GM13977 (cell line): Measurements from ENCODE around the gene SCN5A.

Experiments
- DNase-seq: peaks from one replicate; pipeline ENCODE4 v3.0.0; 2012; ENCODE audit warnings: low spot score
- in situ Hi-C: fragments of 300-500 bp; cut with MboI; formaldehyde crosslinking; loops from one replicate; pipeline ENCODE4 v1.12.0; 2022; ENCODE audit warnings: low sequenced_read_pairs, low pct_unique_long_range_greater_than_20kb, mixed read lengths, inconsistent platforms; ENCODE audit not compliant: unreplicated experiment
- TF ChIP-seq, protein P1 (sequence below): IDR thresholded peaks from 2 replicates; pipeline ENCODE4 v1.5.1; 2012; ENCODE audit warnings: mild to moderate bottlenecking, control low read depth; ENCODE audit not compliant: insufficient read depth; ENCODE audit errors: extremely low read depth, missing control alignments

Gene SCN5A

DNA sequence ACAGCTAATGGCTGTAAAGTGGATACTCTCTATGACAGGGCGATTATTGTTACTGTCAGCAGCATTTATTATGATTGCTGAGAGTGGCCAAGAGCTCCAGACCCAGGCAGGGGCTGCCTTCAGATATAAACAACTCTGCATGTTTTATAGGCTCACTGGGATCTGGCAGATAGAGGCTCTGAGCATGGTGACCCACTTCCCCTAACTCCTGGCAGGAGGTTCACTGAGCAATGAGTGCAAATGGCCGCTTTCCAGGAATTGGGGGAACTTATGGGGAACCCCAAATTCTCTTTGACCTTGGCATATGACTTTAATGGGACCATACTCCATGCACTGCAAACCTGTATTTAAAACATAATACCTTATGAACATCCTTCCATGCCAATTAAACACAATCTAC, 59.0 kb downstream of the SCN5A start:
- TF ChIP-seq, protein P1, sequence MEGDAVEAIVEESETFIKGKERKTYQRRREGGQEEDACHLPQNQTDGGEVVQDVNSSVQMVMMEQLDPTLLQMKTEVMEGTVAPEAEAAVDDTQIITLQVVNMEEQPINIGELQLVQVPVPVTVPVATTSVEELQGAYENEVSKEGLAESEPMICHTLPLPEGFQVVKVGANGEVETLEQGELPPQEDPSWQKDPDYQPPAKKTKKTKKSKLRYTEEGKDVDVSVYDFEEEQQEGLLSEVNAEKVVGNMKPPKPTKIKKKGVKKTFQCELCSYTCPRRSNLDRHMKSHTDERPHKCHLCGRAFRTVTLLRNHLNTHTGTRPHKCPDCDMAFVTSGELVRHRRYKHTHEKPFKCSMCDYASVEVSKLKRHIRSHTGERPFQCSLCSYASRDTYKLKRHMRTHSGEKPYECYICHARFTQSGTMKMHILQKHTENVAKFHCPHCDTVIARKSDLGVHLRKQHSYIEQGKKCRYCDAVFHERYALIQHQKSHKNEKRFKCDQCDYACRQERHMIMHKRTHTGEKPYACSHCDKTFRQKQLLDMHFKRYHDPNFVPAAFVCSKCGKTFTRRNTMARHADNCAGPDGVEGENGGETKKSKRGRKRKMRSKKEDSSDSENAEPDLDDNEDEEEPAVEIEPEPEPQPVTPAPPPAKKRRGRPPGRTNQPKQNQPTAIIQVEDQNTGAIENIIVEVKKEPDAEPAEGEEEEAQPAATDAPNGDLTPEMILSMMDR = no peak
- in situ Hi-C loops = no loop called here

DNA sequence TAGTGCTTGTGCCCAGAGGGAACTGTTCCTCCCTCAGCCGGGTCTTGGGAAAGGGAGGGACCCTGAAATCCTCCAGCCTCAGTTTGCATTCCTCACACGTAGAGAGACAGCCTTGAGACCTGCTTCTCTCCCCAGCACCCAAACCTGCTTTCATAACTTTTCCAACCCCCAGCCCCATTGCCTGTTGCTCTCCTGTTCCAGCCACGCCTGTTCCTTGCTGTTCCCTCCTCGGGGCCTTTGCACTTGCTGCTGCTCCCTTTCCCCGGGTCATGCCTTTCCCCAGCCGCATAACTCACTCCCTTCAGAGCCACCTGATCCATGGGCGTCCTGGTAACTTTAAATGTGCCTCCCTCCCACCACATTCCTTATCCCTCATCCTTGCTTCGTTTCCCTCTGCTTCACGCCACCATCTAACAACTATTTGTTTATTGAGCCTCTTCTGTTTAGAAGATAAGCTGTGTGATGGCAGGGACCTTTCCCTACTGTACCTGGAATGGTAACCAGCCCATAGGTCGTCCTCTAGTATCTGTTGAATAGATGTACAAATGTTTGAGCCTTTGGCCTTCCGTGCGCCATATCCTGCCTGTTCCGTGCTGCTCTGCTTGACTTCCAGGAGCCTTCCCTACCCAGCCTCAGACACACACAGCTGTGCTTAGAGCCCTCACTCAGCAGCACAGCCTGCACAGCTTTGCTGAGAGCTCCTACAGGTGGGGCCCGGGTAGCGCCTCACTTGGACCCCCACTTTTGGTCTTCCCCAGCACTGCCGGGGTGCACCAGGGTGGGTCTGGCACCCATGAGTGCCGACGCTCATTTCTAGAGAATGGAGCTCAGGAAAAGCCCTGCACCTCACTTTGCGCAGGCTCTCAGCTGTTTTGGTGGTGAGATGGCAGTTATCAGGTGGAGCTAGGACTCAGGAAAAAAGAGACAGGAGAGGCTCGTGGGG, 60.2 kb downstream of the SCN5A start:
- in situ Hi-C loops = no loop called here
- no peak for DNase-seq
- TF ChIP-seq, protein P1 = no peak

More for the DNA sequence above, 59.0 kb downstream of the SCN5A start:
- DNase-seq = no peak

DNA sequence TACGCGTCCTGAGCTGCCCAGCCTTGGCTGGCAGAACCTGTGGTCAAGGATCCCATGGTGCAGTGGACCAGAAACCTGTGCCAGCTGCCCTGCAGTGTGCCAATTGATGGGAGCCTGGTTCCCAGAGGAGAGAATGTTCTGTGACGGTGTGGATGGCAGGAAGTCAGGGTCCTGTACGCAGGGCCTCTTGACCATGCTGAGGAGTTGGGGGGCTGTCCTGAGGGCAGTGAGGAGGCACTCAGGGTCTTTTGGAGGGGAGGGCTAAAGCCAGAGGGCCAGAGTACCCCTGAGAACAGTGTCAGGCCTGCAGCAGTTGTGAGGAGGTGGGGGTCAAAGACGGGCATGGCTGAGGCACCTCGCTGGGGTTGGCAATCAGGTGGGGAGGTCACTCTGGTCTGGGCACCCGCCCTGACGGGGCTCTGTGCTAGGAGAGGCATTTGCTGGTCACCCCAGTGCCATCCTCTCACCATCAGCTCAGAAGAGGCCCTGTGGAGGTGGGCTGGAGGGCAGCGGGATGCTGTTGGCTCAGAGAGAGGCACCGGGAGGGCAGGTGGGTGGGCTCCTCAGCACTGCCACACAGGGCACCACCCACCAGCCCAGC, 61.0 kb downstream of the SCN5A start:
- TF ChIP-seq, protein P1 = no peak
- DNase-seq = no peak
- in situ Hi-C loops = no loop called here

DNA sequence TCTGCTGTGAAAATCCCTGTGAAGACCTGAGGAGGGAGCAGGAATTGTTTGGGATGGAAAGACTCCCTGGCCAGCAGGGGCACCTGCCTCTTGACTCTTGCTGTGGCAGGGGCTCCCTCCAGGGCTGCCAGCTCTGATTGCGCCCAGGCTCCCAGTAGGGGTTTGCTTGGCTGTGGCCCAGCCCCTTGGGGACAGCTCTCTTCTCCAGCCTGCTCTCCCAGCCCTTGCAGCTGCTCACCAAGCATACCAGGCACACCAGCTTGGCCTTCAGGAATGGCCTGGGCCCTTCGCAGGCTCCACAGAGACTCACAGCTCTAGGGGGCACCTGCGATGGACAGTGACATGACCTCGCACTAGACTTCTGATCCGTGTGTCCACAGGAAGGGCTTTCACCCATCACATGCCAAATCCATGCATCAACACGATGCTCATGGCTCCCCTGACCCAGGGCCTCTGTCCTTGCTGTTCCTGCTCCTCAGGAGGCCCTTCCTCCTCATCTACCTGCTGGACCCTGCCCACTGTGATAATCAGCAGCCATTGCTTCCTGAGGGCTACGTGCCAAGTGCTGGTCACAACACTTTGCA, 61.8 kb downstream of the SCN5A start:
- no peak for DNase-seq
- TF ChIP-seq, protein P1 = no peak
- in situ Hi-C loops = no loop called here

DNA sequence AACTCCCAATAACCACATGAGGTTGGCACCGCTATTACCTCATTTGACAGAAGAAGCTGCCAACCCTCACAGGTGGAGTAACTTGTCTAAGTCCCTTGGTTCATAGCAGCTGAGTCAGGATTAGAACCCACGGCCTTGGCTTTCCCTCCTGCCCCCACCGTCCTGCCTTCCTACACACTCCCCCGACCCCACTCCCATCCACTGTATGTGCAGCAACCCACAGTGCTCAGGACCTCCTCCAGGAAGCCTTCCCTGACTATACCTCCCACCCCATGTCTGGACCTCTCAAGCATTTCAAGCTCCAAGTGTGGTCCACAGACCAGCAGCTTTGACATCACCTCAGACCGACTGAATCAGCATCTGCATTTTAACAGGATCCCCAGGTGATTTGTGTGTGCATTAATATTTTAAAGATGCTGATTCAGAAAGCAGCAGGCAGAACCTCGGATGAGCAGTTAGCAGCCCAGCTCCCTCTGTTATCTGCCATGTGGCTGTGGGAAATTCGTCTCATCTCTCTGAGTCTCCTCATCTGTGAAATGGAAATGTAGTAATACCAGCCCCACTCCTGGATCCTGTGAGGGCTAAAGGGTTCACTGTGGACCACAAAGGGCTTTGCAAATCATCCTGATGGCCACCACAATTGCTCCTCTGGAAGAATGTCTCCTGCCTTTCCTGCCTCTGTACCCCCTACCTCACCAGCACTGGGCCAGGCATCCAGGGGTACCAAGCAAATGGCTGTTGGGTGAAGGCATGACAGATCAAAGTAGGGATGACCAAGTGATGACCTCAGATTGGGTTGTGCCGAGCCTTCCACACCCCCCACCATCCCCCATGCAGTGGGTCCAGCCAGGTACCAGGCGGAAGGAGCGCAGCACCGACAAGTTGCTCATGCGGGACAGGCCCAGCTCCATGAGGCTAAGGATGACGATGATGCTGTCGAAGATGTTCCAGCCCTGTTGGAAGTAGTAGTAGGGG, 62.7 kb downstream of the SCN5A start:
- in situ Hi-C loops = no loop called here
- TF ChIP-seq, protein P1 = no peak
- DNase-seq = no peak
